Stimulated activated CD8-positive, alpha-beta memory T cell treated with anti-CD3 and anti-CD28 coated beads, Interleukin-15, amount 100 ng/mL, for 48 hours (primary cell): ENCODE measurements around the gene MPEG1.

Experiments used
- DNase-seq, 2 donors: peaks; one replicate each; pipeline ENCODE4 v3.0.0-alpha.2; 2020; ENCODE audit warnings: low read depth in 2 of 2

MPEG1 gene

GRCh38 chr11:59171508-59172322, 41.0 kb downstream of the MPEG1 start, which contains the start of gene DTX4:
TSS of gene DTX4 (plus strand) at chr11:59172132. CDS start at chr11:59172596, 464 bp downstream.
- DNase-seq = peak; percentile 79 to 81

GRCh38 chr11:59164028-59164427, 48.7 kb downstream of the MPEG1 start:
- DNase-seq = no peak
